Renal cortical epithelial cell (primary cell): ENCODE measurements around the gene JAKMIP2. TPM values are rescaled to one million over a fixed set of nuclear protein-coding genes. Genes with fewer than 3 reads are reported as not detected.
A peak's percentile ranks its signal among the peaks of the same experiment; 100 is the strongest.

ENCODE experiments used
- DNase-seq: peaks from one replicate; pipeline ENCODE4 v3.0.0-alpha.2; 2011; ENCODE audit warnings: low read depth
- total RNA-seq: library from RNA; depleted of rRNA; stranded (reverse); fragments of >200 nt; gene quantifications from 2 replicates; pipeline ENCODE4 v1.2.3, GENCODE V29; 2014

The JAKMIP2 gene
- total RNA-seq, 1 donor from 2014 or later: not detected

DNA sequence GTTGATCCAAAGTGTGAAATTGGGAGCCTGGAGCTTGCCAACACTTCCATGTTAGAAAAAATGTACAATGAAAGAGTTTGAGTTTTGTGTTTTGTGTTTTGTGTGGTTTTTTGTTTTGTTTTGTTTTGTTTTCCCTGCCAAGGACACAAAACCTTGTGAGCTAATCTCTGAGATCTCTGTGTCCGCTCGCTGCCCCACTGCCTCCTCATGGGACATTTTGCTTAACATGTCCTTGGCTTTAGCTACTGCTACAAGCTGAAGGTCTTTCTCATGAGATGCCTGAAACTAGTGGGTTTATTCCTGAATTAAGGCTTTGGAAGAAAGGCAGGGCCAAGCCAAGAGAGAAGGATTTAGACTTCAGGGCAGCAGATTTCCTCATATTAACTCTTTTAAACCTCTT is 7.3 kb upstream of the JAKMIP2 start:
- DNase-seq: no peak

DNA sequence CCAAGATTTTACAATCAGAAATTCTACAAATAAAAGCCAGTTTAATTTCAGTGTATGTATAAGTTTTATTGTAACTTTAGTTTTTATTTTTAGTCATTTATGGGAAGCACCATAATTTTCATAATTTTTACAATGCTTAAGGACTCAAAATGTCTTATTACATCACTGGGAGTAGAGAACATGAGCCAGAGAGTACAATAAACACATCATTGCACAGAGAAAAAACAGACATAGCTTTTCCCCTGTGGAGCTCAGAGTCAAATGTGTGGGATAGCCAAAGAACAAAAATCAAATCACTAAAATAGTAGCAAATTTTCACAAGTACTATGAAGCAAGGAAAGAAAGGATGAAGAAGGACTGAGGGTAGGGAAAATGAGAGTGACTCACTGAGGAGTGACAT is 5.5 kb upstream of the JAKMIP2 start:
- no peak for DNase-seq

DNA sequence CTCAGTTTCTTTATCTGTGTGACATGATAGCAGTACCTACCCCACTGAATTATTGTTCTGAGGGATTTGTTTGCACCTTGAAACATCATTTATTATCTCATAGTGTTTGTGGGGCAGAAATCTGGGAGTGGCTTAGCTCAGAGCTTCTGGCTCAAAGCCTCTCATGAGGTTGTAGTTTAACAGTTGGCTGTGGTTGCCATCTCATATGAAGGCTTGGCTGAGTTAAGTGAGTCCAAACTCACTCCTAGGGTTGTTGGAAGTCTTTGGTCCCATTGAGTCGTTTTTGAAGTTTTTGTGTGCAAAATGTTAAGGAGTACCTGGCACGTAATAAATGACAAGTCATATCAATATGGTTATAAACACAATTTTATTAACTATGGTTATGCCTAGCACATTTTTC is 3.6 kb upstream of the JAKMIP2 start:
- no peak for DNase-seq

DNA sequence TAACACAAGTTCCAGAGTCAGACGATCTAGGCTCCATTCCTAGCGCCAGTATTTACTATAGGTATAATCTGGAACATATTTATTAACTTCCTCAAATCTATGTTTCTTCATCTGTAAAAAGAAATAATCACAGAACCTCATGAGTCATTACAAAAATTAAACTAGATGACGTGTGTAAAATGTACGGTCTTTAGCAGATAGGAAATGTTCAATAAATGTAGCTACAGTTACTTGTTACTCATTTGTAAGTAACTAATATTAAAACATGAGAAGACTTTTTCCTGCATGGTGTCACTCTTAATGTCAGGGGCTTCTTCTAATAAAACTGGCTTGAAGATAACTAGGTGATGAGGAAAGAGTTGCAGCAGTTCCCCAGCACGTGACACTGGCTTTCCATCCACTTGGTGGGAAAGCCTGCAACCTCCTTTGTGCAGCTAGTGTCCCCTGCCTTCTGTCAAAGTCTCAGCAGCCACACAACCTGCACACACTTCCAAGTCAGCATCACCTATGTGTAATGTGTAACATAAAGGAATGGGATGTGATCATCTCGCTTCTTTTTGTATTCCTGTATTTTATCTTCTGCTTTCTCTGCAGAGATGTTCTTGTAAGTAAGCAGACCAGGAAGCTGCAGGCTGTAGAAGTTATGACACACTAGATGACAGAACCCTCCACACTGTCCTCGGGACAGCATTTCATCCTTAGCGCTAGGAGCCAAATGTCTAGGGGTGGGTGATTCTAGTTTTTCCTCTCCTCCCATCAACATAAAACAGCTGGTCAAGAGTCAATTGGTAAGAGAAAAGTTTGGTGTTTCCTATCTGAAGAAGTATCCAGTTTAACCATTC is 1.8 kb upstream of the JAKMIP2 start:
- no peak for DNase-seq

DNA sequence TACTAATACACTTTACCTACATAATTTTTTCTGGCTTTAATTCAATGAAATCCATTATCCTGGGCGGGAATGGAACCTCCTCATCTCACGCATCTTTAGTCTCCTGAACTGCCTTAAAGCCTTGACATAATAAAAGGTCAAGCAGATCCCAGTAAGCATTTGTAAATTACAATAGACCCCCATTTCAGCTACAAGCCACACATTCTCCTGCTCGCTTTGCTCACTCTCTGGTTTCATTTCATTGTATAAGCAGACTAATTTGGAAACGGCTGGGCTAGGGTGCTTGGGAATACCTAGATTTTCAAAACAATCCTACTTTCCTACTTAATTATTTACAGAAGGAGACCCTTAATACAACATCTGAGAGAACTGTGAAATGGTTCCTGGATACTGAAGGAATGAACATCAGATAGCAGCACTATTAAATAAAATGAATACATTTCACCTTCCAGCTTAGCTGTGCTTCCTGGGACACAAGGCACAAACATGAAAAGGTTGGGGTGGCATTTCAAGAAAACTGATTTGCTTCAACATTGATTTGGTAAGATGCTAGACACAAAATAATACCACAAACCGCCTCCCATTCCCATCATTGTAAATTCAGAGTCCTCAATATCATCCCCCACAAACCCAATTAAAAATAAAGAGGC is 1.5 kb downstream of the JAKMIP2 start:
- DNase-seq: no peak

DNA sequence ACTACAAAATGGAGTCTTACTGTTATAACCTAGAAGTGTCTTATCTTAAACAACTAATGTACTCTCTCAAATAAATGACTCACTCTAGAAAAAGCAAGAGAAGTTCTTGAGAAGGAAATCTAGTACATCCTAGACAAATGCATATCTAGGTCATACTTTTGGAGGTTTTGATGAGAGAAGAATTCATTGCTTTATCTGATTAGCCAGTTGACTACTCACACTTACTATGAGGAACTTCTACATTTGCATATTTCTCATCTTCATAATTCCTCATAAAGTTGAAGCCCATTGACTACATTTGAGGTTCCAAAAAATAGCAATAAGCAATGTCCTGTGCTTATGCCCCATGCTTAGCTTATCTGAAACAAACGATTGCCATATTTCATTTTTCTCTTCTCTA is 2.8 kb downstream of the JAKMIP2 start:
- DNase-seq: no peak

DNA sequence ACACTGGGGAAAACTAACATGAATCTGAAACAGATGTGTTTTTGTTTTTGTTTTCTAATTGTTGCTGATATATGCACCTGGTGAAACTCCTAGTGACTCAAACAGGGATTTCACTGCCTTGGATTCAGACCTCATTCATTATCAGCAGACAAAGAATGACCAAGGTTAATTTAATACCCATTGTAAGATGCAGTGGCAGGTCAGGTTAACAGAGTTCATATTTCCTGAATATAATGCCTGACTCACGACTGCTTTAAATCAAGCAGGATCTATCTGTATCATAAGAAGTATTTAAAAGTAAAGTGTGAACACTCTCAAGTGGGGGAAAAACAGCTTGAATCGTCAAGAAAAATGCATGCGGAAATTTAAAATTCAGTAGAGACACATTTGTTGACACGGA is 5.5 kb downstream of the JAKMIP2 start:
- DNase-seq: no peak

DNA sequence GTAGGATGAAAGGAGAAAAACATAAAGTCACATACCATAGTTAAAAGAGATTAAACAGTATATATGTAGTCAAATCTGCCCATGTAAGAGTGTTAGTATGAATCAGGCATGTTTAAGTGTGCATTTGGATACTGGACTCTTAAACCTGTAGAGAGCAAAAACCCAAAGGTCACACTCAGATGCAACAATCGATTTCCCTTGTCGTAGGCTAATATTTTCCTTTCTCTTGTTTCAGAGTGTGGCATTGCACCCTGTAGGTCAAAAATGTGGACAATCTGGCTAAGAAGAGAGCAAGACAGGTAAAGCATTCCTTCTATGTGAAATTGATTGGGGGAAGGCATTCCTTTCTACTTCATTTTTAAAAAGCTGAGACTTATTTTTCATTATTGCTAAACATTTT is 8.9 kb downstream of the JAKMIP2 start:
- no peak for DNase-seq

DNA sequence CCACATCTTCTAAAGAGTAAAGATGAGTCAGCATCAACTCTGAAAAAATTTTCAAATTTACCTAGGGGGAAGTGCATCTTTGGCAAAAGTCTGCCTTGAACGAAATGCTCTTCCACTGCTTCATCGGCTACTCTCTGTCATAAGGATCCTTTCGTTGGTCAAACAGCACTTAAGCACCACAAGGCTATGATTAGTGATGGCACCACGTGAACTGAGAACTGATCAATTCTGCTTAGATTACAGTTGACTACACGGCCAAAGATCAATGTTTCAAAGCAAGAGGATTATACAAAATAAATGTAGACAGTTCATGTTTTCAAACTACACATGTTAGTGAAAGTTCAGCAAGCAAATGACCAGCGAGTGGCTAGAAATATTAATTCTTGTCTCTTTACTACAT is 9.4 kb downstream of the JAKMIP2 start:
- DNase-seq: no peak

DNA sequence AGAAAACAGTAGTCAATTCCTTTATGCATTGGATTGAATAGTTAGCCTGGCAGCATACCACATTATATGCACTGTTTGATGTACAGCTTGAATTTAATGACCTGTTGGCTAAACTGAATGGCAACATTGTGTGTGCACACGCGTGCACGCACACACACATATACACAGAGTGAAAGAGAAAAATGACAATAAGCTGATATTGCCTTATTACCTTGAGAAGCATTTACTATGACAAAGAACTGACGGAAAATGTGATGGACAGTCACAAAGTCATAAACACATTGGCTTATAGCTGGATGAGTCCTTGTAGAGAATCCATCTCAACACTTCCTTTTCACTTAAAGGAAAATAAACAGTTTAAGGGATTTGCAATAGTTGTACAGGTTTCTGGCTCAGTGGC is 15.5 kb downstream of the JAKMIP2 start:
- DNase-seq: no peak

DNA sequence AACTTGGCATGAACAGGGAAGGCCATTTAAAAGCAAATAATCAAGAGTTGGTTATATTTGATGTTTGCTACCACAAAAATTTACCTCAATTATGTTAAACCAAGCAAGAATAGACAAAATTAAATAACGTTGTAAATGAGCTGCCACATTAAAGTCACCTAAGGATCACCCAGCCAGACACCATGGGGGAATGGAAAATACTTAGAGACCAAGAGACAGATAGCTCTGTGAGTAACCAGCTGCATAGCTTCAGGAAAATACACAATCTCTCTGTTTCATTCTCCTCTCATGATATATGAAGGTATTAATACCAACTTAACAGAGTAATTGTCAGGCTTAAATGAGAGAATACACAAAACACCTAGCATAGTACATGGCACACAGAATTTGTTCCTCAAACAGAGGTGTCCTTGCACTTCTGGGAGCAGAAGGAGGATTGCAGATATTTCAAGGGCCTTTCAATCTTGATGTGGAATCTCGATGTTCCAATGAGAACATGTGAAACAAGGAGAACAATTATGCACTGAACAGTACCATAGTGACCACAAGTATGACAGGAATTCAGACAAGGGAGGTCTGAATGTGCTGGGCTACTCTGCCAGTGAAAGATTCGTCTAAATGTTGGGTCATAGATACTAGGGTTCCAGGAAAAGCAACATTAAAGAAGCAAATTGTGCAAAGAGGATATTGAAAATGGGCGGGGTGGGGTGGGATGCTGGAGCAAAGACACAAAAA is 18.6 kb downstream of the JAKMIP2 start:
- peak; percentile 52 for DNase-seq

DNA sequence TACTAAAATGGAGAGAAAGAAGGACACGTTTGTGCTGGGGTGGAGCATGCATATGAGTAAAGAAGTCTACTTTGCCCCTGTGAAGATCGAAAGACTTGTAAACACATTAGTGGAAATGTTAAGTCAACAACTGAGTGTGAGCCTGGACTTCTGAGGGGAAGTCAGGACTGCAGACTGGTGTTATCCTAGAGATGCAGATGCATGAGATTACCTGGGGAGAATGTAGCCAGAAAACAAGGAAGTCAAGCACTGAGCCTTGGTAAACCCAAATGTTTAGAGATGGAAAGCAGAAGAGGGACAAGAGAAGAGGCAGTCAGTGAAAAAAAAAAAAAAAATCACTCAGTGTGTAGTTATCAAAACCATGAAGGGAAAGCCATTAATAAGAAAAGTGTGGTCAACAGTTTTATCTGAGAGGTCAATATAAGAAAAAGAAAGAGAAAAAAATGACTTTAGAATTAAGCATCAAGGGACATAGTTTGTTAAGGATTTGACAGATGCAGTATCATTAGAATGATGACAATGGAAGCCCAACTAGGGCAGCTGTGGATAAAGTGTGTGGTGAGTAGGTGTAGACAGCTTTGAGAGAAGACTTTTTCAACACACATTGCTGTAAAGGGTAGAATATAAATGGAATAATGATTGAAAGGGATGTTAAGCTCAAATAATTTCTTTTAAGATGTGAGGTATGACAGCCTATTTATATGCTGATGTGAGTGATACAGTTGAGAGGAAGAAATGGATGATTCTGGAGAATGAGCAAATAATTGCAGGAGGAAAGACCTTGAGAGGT is 22.2 kb downstream of the JAKMIP2 start:
- DNase-seq: no peak

DNA sequence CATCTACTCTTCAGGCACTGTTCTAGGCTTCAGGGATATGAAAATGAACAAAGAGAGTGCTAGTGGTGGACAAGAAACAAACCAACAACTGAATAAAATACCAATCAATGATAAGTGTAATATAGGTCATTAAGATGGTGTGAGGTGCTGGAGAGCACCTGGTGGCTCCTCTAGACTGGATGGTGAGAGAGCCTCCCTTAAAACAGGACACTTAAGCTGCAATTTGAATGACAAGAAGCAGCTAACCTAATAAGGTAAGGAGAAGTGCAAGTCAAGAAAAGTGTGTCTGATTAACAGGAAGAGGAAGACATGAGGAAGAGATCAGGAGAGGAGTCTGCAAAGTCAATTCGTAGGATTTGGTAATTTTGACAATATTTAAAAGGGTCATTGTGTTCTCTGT is 23.1 kb downstream of the JAKMIP2 start:
- no peak for DNase-seq

DNA sequence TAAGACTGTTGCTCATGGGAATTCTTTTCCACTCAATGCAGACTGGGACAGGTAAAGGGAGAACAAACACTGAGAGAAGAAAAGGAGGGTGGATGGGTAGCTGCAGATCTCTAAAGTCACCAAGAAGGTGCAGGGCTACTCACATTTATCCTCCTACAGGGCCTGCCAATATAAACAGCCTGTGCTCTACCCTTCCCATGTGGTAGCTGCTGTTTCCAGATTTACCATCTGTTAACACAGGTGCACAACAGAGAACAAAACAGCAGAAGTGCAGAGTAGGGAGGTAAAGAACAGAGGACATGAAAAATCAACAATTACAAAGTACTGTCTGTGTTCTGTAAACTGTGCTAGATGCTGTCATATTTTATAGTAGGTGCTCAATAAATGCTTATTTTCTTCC is 26.0 kb downstream of the JAKMIP2 start:
- DNase-seq: no peak

DNA sequence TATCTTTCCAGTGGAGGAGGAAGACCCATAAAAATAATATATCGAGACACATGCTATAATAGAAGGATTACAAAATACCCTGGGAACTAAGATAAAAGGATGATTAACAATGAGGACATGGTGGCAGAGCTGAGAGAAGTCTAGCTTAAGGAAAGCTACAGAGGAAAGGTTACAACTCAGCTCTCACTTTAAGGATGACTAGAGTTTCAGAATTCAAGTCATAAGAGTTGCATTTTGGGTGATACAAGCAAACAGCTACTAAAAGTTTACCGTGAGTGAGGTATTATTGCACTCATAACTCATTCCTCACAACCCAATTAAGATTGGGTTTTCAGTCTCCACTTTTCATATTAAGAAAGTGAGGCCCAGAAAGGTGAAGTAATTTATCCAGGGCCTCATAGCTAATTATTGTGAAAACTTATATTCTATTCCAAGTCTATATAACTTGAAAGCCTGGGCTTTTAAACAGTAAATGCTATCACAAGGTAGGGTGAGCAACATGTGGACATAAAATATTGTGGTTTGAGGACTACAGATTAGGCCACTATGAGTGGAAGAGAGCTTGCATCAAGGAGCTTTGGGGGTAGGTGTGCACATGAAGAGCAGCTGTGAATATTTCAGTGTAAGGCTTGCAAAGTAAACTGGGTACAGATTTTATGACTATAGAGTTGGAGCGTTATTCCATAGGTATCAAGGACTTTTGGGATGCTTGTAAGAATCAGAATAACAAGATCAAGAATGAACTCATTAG is 28.0 kb downstream of the JAKMIP2 start:
- no peak for DNase-seq

DNA sequence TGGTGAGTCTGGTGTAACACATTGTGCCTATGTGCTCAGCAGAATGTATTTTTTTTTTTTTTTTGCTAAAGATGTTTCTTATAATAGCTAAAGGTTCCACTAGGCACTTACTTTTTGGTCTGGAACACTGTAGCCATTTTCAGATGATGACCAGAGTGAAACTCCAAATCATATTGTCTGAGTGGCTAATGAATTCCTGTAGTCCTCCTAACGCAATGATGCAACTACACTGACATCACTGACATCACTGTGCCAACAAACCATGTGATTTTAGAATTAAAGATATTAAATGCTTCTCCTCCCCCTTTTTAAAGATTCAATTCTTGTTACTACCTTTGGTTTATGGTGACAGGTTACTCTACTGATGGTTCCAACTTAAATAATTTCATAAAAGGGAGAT is 28.8 kb downstream of the JAKMIP2 start:
- no peak for DNase-seq

DNA sequence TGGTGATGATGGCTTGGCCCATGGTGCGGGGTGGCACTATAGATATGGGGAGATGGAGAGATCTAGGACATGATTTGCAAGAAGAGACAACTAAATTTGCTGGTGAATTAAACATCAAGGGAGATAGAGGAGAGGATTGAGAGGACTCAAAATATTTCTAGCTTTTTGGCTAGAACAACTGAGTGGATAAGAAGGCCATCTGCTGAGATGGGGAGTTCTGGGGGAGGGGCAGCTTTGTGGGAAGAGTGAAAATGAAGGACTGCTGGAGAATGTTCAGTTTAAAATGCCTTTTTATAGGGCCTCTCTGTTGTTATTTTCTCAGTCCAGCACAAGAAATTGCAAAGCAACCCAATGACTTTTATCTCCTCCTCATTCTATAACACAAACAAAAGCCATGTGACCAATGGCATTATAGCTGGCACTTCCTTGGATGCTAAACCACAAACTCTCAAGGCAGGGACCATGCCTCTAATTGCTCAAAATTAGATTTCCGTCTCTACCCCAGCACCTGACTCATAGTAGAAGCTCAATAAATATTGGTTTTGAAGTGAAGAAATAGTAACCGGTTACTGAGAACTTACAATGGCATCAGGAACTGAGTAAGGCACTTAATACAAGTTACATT is 29.8 kb downstream of the JAKMIP2 start:
- no peak for DNase-seq

DNA sequence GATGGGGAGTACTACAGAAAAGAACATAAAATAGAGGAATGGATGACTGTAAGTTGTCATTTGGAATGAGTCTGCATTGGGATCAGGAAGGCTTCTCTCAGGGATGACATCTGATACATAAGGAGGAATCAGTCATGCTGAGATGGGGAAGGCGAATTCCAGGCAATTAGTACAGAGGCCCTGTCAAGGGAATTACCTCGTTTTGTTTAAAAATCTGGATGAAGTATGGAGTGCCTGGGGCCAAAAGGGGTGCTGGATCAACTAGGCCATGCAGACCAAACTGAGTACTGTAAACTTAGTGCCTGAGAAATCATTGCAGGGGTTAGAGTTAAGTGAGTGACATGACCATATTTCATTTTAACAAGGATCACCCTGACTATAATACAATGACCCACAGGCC is 30.5 kb downstream of the JAKMIP2 start:
- no peak for DNase-seq

DNA sequence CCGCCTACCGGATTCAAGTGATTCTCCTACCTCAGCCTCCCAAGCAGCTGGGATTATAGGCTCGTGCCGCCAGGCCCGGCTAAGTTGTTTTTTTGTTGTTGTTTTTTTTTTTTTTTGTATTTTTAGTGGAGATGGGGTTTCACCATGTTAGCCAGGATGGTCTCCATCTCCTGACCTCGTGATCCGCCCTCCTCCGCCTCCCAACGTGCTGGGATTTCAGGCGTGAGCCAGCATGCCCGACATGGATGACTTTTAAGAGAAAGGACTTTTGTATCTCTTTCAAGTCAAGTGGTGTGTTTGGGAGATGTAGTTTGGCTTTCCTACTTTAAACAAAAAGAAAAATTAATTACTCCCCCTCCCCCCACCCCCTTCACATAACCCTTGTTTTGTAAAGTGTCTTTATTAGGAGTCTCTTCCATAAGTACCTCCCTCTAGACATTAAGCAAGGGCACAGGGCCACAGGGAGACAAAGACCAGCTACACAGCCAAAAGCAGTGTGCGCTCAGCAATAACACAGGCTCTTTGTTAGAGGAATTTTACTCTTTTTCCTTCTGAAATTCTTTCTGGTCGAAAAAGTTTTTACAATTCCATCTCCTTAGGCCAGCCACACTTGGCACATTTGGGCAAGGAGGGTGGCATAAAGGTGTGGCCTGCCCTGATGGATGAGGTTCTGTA is 31.2 kb downstream of the JAKMIP2 start:
- DNase-seq: no peak

DNA sequence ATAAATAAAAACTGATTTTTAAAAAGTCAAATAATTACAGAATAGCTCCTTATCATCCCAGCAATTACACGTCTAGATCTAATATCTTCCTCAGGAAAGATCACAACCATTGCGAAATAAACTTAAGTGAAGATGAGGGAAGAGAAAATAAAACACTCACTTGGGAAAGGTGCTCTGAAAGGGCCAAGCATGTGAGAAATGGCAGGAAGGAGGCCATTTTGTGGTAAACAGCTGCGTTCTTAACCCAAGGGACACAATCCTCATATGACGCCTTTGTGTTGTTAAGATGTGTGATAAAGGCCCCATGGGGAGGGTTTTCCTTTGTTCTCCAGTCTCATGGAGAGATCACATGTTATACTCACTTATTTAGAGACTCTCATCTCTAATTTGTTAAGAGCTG is 32.5 kb downstream of the JAKMIP2 start:
- DNase-seq: no peak
